Choroid plexus epithelial cell (primary cell): ENCODE measurements around the gene KRTAP10-3.

Experiments used
- DNase-seq: peaks from one replicate; pipeline ENCODE4 v3.0.0-alpha.2; 2010; ENCODE audit warnings: low read depth
- H3K4me3 ChIP-seq: 2 replicates; pipeline ENCODE4 v1.5.1; 2011; ENCODE audit warnings: low read depth, mild to moderate bottlenecking, control low read depth, low read length, moderate library complexity
- CTCF ChIP-seq: conservative IDR thresholded peaks from 2 replicates; pipeline ENCODE4 v1.5.1; 2011; ENCODE audit warnings: low read depth, mild to moderate bottlenecking, control low read depth, inconsistent platforms, low read length, moderate library complexity

Gene KRTAP10-3

DNA sequence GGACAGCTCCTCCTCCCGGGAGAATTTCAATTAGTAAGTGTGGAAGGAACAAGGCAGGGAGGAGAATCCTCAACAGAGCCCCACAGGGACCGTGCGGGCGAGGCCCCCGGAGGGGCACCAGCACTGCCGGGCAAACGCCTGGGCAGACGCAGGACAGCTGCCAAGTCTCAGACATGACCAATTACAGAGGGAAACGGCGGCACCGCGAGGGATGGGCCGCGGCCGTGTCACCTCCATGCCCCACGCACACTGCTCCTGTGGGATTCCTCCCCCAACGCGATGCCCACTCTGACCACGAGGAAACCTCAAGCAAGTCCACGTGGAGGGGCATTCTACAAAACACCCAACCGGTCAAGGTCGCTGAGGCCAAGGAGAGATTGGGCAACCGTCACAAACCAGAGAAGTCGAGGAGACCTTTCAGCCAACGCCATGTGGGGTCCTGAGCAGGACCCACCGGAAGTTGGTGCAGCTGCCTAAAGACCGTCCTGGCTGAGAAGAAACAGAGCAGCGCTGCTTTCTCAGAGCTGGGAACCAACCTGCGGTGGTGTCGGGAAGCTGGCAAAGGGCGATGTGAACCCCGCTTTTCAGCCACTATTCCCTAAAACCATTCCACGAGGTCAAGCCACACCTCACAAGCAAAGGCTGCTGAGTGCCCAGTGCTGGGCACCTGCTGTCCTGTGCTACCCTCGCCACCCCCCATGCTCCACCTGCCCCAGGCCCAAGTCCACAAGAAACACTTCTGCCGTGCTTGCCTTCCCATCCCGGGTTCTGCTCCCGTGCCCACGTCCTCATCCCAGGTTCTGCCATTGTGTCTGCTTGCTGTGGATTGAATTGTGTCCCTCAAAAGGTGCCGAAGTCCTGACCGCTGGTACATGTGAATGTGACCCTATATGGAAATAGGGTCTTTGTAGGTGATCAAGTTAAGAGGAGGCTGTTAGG, 13.5 kb upstream of the KRTAP10-3 start:
- H3K4me3 ChIP-seq = no peak overlapping the region
- no peak for TF ChIP-seq CTCF
- no peak for DNase-seq

DNA sequence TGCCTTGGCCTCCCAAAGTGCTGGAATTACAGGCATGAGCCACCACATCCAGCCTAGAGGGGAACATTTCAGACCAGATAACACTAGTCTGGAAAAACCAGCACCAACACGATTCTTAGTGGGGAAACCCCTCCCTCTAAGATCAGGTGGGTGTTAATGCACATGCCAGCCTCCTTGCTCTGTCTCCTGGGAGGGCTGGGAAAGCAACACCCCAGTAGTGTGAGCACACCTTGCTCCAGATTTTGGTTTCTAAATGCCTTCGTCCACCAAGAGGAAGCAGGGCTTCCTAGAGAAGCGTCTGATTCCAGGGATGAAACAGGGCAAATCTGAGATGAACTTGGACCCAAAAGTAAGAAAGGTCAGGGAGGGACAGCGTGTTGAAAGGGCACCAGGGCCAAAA, 12.7 kb upstream of the KRTAP10-3 start:
- H3K4me3 ChIP-seq = no peak overlapping the region
- no peak for DNase-seq
- TF ChIP-seq CTCF = no peak

- no peak overlapping the region for H3K4me3 ChIP-seq
- no peak for TF ChIP-seq CTCF
- no peak for DNase-seq
Measured at GRCh38 chr21:44569861-44570517, 11.4 kb upstream of the KRTAP10-3 start.

GRCh38 chr21:44568667-44569556, 10.3 kb upstream of the KRTAP10-3 start:
- DNase-seq = no peak
- no peak overlapping the region for H3K4me3 ChIP-seq
- TF ChIP-seq CTCF = no peak

DNA sequence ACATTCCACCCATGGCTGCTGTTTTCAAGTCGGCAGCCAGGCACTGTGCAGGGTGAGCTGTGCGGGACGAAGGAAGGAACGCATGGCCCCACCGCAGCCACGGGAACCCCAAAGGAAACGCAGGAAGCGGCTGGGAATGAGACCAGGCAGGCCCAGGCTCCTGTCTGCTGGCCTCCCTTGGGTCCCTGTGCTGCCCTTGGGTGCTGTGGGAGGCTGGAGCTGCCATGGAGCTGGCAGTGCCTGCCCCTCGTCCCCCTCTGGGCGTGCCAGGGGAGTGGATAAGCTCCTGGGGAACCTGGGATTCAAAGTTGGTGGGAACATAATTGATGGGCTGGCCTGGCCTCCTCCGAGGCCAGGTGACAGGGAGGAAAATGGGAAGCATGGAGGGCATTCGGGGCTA, 9.7 kb upstream of the KRTAP10-3 start:
- TF ChIP-seq CTCF = no peak
- no peak for DNase-seq
- H3K4me3 ChIP-seq = no peak overlapping the region

DNA sequence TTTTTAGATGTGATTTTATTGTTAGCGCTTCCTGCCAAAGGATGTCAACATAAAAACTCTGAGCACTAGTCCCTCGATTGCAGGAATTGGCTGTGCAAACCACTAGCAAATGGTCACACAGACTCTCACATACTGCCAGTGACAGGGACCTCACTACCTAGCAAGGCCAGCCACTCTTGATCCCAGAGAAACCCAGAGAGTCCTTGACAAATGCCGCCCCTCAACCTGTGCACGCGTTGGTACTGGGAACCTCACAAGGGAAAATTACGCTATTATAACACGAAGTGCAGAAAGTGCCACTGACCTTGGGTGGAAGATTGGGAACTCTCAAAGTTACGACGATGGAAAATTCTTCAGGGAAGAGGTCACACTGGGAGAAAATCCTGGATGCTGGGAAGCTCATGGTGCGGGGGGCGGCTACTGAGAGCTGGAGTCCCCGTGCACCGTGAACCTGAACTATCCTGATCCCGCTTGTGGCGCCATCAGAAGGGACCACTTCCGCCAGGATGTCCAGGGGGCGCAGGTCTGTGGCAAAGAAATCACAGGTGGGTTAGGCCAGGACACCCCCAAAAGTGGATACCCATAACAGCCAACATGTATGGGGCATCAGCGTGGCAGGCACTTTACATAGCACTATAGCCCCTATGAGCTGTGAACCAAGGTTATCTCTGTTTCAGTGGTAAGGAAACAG, 9.0 kb upstream of the KRTAP10-3 start:
- H3K4me3 ChIP-seq = no peak overlapping the region
- TF ChIP-seq CTCF = no peak
- DNase-seq = no peak
